ENCODE data around the gene UNG. TPM values are rescaled to one million over a fixed set of nuclear protein-coding genes. Genes with fewer than 3 reads are reported as not detected.

Gene UNG
- total and polyA plus RNA-seq, 2 experiments from 2014 or later: 90.5 to 209 TPM

DNA sequence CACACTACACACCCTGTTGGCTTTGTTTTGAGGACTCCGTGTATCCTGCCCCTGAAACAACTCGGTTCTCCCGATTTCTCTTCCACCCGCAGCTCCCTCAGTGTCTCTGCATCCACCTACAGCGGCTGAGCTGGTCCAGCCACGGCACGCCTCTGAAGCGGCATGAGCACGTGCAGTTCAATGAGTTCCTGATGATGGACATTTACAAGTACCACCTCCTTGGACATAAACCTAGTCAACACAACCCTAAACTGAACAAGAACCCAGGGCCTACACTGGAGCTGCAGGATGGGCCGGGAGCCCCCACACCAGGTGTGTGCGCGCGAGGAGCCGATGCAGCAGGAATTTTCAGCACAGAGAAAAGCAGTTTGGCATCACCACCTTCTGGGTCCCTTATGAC, 14.6 kb upstream of the UNG start:
- H3K36me3 Mint-ChIP-seq (ENCODE audit: low read depth): peaks cover 7% of the 10 kb centered on the region; the same call in 1 of the 3 replicates
- H3K27me3 Mint-ChIP-seq (ENCODE audit: insufficient read depth, low read depth, poor library complexity): no peaks in the 10 kb centered on the region

DNA sequence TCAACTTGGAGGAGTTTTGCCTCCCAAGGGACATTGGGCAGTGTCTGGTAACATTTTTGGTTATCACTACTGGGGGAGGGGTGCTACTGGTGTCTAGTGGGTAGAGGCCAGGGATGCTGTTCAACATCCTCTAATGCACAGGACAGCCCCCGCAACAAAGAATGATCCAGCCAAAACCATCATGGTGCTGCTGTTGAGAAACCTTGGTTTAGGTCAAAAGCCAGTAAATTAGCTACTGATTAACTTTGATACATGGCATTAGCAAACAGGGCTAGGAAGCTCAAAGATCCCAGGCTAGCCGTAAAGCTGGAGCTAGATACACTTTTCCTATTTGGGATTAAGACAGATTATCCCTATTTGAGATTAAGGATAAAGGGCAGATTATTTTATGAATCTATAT, 13.0 kb upstream of the UNG start:
- no peaks in the 10 kb centered on the region for H3K27me3 Mint-ChIP-seq (ENCODE audit: insufficient read depth, low read depth, poor library complexity)
- H3K27ac Mint-ChIP-seq: no peak overlapping the region
- TF ChIP-seq POLR2AphosphoS5 (IDR thresholded peaks at IDR 0.05; ENCODE audit: low read depth) (no peak), JUNB (IDR thresholded peaks at IDR 0.05; ENCODE audit: unreplicated experiment) (no peak), NANOG (IDR thresholded peaks at IDR 0.05; ENCODE audit: borderline replicate concordance) (no peak), ZNF114 (CRISPR knock-in tag; IDR thresholded peaks at IDR 0.05) (no peak), ETS1 (IDR thresholded peaks at IDR 0.05) (no peak), EZH2phosphoT487 (IDR thresholded peaks at IDR 0.05; ENCODE audit: unreplicated experiment) (no peak), CREB1 (CRISPR knock-in tag; IDR thresholded peaks at IDR 0.05; ENCODE audit: low read depth) (no peak), EZH2 (IDR thresholded peaks at IDR 0.05; ENCODE audit: low read depth, unreplicated experiment) (no peak)
- H3F3A ChIP-seq (replicated peaks; ENCODE audit: low read depth): no peaks in the 10 kb centered on the region
- no peaks in the 10 kb centered on the region for H3K9me2 ChIP-seq (ENCODE audit: insufficient read depth)
- H4K20me1 ChIP-seq (replicated peaks; ENCODE audit: insufficient read depth): no peaks in the 10 kb centered on the region; the same call in 1 of the 2 replicates
- H3K27ac ChIP-seq (ENCODE audit: low read depth): no peak overlapping the region
- H3K27me3 ChIP-seq (ENCODE audit: insufficient read depth): no peaks in the 10 kb centered on the region
- H3K4me2 ChIP-seq: no peak overlapping the region
- 0 out of 2 replicates have a peak, but pooled peaks cover 8% of the 10 kb centered on the region for H3K36me3 ChIP-seq (ENCODE audit: insufficient read depth)
- H3K4me1 Mint-ChIP-seq: no peaks in the 10 kb centered on the region
- H3K4me3 Mint-ChIP-seq: no peak overlapping the region
- ATAC-seq (no peak), DNase-seq (ENCODE audit: low spot score) (no peak)
- no peaks in the 10 kb centered on the region for H3K4me1 ChIP-seq (ENCODE audit: insufficient read depth)
- H2AFZ ChIP-seq: no peak overlapping the region
- no peaks in the 10 kb centered on the region; the same call in 2 of the 3 replicates for H3K9me3 Mint-ChIP-seq
- H3K4me3 ChIP-seq: no peak overlapping the region
- H3K36me3 Mint-ChIP-seq (ENCODE audit: low read depth): peaks cover 17% of the 10 kb centered on the region
- no peaks in the 10 kb centered on the region for H3K79me2 ChIP-seq (replicated peaks; ENCODE audit: insufficient read depth)

More for the DNA sequence above, 14.6 kb upstream of the UNG start:
- H3K4me3 ChIP-seq: no peak overlapping the region
- 0 out of 2 replicates have a peak, but pooled peaks cover 3% of the 10 kb centered on the region for H3K36me3 ChIP-seq (ENCODE audit: insufficient read depth)
- H3K4me2 ChIP-seq: no peak overlapping the region
- H2AFZ ChIP-seq: no peak overlapping the region
- no peaks in the 10 kb centered on the region for H3F3A ChIP-seq (replicated peaks; ENCODE audit: low read depth)
- Mint-ChIP-seq H3K27ac (no peak overlapping the region), H3K4me3 (no peak overlapping the region), H3K4me1 (no peaks in the 10 kb centered on the region), H3K9me3 (peaks cover 3% of the 10 kb centered on the region; the same call in 2 of the 3 replicates)
- H3K27me3 ChIP-seq (ENCODE audit: insufficient read depth): no peaks in the 10 kb centered on the region
- DNase-seq (ENCODE audit: low spot score) (no peak), ATAC-seq (no peak)
- no peak for TF ChIP-seq CTCF (conservative IDR thresholded peaks at IDR 0.05; ENCODE audit: low read depth in 2 of 2)
- TF ChIP-seq, protein P1, sequence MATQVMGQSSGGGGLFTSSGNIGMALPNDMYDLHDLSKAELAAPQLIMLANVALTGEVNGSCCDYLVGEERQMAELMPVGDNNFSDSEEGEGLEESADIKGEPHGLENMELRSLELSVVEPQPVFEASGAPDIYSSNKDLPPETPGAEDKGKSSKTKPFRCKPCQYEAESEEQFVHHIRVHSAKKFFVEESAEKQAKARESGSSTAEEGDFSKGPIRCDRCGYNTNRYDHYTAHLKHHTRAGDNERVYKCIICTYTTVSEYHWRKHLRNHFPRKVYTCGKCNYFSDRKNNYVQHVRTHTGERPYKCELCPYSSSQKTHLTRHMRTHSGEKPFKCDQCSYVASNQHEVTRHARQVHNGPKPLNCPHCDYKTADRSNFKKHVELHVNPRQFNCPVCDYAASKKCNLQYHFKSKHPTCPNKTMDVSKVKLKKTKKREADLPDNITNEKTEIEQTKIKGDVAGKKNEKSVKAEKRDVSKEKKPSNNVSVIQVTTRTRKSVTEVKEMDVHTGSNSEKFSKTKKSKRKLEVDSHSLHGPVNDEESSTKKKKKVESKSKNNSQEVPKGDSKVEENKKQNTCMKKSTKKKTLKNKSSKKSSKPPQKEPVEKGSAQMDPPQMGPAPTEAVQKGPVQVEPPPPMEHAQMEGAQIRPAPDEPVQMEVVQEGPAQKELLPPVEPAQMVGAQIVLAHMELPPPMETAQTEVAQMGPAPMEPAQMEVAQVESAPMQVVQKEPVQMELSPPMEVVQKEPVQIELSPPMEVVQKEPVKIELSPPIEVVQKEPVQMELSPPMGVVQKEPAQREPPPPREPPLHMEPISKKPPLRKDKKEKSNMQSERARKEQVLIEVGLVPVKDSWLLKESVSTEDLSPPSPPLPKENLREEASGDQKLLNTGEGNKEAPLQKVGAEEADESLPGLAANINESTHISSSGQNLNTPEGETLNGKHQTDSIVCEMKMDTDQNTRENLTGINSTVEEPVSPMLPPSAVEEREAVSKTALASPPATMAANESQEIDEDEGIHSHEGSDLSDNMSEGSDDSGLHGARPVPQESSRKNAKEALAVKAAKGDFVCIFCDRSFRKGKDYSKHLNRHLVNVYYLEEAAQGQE (IDR thresholded peaks at IDR 0.05; ENCODE audit: unreplicated experiment): no peak
- H4K20me1 ChIP-seq (replicated peaks; ENCODE audit: insufficient read depth): no peaks in the 10 kb centered on the region; the same call in 1 of the 2 replicates
- no peak overlapping the region for H3K27ac ChIP-seq (ENCODE audit: low read depth)
- no peaks in the 10 kb centered on the region for H3K79me2 ChIP-seq (replicated peaks; ENCODE audit: insufficient read depth)
- no peaks in the 10 kb centered on the region for H3K4me1 ChIP-seq (ENCODE audit: insufficient read depth)
- no peaks in the 10 kb centered on the region for H3K9me2 ChIP-seq (ENCODE audit: insufficient read depth)
